HG03280 (cell line): Measurements from ENCODE around the gene HINT1.
"Not testable (repeated sequence)": the region's sequence is repeated elsewhere in the genome, so short reads cannot be mapped to it uniquely, and the experiment has no call there.

Experiments used
- ATAC-seq: cut with Tn5 transposase; IDR thresholded peaks from one replicate; pipeline ENCODE4 v1.9.1; 2021; ENCODE audit warnings: mild to moderate bottlenecking, moderate library complexity; ENCODE audit not compliant: unreplicated experiment

HINT1 gene

DNA sequence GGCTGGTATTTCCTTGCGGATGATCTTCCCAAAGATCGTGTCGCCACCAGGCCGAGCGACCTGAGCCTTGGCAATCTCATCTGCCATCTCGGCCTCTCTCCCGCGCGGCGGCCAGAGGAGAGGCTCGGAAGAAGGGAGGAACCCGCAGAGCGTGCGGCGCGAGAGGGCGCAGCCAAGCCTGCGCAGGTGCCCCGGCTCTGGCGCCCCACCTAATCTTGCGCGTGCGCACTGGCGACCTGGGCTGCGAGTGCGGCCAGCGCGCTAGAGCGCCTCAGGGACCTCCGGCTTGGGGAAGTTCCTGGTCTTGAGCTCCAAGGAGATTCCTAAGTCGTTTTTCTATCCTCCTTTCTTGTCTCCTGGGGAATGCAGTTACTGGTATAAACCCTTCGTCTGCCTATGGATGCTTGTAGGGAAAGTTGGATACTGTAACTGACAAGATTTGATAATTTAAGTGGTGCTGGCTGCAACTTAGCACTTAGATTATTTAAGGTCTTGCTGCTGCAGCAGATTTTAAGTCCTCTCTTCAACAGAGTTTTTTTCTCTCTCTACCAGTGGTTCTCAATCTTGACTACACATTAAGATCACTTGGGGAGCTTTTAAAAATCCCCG, at the start of gene HINT1:
HINT1 (minus strand) TSS at position 138 of the 609 bp plus-strand sequence; CDS start at position 87, 51 bp downstream.
- peak; percentile 80 for ATAC-seq

- ATAC-seq: no peak
Measured at GRCh38 chr5:131214609-131215227, 49.7 kb upstream of the HINT1 start.

DNA sequence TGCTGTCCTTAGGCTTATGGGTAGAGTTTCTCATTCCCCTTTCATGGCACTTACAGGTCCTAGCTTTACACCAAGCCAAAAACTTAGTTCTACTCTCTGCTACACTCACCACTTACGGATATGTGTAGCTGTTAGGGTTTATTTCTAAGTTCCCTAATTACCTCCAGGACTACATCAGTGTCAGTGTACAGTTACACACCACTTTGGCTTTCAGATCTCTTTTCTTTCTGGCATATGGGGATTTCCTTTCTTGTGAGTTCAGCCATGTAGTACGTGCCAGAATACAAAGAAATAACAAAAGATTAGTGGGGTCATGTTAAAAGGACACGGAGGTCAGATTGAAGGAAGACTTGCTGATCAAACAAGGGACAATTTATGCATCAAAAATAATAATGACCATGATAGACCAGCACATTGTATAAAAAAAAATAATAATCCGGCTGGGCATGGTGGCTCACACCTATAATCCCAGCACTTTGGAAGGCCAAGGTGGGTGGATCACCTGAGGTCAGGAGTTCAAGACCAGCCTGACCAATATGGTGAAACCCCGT, 47.5 kb upstream of the HINT1 start:
- no peak for ATAC-seq

GRCh38 chr5:131211669-131212068, 46.6 kb upstream of the HINT1 start:
- no peak for ATAC-seq

- no peak for ATAC-seq
Measured at GRCh38 chr5:131210151-131210510, 45.1 kb upstream of the HINT1 start.

DNA sequence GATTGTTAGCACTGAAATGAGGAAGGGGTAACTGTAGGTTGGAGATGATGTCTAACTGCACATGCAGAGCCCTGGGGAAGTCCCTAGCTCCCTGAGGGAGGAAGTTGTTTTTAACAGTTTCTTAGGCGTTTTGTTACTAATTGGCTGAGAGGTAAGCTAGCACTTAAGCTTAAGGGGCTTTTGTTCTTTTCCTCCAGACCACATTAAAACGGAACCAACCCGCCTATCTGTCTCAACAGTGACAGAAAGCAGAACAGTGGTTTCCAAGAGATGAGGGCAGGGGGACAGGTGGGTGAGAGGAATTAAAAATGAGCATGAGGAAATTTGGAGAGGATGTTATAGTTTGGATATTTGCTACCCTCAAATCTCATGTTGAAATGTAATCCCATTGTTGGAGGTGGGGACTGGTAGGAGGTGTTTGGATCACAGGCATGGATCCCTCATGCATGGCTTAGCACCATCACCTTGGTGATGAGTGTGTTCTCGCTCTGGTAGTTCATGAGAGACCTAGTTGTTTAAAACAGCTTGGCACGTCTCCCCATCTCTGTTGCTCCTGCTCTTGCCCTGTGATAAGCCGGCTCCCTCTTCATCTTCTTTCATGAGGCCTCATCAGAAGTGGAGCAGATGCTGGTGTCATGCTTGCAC, 44.6 kb upstream of the HINT1 start:
- peak; percentile 81 for ATAC-seq

DNA sequence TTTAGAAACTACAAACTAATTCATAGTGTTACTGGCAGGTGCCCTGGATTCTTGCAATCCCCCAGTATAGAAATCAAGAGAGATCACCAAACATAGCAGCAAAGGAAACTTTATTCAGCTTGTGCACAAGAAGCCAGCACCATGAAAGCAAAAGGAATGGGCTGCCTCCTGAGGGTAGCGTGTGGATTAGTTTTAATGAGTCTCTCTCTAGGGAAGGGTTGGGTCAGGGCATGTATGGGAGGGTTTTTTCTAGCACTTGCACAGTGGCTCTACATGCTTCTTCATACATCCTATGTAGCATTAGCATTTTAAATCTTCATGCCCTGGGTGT, 44.1 kb upstream of the HINT1 start:
- ATAC-seq: no peak

GRCh38 chr5:131206772-131207171, 41.7 kb upstream of the HINT1 start:
- ATAC-seq: no peak

GRCh38 chr5:131206061-131206460, 41.0 kb upstream of the HINT1 start:
- ATAC-seq: no peak

- ATAC-seq: no peak
Measured at GRCh38 chr5:131204964-131205363, 39.9 kb upstream of the HINT1 start.

DNA sequence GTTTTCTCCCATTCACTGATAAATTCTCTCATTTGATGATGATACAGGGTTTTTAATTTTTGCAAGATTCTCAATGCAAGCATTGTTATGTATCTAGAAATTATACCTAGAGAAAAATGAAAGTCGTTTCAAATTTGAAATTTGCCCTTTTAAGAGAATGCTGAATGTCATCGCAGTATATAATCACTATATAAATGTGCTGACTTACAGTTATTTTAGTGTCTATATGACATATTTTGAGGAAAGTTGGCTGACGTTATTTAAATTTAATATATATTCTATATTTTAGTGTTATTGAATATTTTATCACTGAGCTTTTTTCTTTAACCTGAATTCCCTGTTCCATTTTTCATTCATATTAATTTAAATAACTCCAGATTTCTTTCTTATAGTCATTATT, 35.5 kb upstream of the HINT1 start:
- ATAC-seq: no peak

DNA sequence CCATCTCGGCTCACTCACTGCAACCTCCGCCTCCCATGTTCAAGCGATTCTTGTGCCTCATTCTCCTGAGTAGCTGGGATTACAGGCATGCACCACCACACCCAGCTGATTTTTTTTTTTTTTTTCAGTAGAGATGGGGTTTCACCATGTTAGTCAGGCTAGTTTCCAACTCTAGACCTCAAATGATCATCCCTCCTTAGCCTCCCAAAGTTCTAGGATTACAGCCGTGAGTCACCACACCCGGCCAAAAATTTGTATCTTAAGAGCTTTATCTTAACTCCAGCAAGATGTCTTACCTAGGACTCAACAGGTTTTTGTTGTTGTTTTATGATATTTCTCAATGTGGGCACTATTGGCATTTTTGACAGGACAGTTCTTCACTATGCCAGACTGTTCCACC, 33.6 kb upstream of the HINT1 start:
- no peak for ATAC-seq

- no peak for ATAC-seq
Measured at GRCh38 chr5:131196331-131196730, 31.3 kb upstream of the HINT1 start.

DNA sequence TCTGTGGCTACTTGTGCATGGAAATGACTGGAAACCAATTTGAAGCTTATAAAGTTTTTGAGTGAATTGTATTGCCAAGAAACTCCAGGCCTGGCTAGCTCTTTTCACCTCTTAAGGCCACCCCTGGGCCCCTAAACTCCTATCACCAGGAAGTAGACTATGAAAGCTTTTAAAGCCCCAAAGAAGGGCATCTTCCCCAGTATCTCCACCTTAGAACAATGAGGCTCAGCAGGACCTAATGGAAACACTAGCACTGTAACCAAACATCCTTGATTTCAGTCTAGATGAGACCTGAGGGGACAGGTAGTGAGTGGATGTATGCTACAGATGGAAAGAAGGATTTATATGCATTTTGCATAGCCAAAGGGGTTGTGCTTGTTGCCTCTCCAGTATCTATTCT, 30.6 kb upstream of the HINT1 start:
- ATAC-seq: no peak

DNA sequence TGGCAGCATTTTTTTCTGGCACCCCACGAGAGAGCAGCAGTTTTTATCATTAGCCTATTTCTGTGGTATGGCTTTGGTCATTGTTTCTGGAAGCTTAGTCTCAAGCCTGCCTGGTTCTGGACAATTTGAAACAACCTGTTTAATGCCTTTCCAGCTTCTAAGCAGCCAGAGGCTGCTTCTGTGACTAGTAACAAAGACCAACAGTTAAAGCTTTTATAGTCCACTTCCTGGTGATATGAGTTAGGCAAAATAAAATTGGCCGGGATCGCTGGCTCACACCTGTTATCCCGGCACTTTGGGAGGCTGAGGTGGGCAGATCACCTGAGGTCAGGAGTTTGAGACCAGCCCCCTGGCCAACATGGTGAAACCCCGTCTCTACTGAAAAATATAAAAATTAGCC, 29.7 kb upstream of the HINT1 start:
- ATAC-seq: no peak

DNA sequence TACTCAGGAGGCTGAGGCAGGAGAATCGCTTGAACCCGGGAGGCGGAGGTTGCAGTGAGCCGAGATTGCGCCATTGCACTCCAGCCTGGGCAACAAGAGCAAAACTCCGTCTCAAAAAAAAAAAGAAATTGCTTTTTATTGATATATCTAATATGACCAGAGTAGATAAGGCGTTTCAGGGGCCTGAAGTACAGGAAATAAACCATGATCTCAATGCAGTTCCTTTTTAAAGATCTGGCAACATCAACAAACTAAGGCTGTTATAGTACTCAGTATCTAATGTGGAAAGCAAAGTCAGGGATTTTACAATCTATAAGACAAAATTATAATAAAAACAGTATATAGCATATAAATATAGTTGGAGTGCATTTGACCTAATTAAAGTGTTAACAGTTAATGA, 28.8 kb upstream of the HINT1 start:
- ATAC-seq: not testable (repeated sequence)

- ATAC-seq: no peak
Measured at GRCh38 chr5:131193106-131193505, 28.1 kb upstream of the HINT1 start.

- no peak for ATAC-seq
Measured at GRCh38 chr5:131186561-131187256, 21.7 kb upstream of the HINT1 start.

DNA sequence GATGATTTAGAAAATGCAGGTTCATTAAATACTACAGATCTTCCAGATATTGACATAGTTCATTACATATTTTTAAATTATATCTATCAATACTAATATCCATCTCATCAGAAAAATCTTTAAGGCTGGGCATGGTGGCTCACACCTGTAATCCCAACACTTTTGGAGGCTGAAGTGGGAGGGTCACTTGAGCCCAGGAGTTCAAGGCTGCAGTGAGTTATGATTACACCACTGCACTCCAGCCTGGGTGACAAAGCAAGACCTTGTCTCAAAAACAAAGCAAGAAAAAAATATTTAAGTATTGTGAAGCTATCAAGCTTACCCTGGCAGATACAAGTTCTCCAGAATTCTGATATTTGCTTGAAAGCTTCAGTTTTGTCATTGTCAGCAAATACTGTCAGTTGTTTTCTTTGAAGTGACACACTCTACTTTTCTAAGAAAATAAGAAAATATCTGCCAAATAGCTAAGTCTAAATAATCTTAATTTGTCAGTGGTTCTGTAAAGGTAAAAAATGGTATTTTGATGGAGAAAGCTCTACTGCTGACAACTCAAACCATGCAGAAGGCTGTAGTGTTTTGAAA, 20.6 kb upstream of the HINT1 start:
- ATAC-seq: no peak

- no peak for ATAC-seq
Measured at GRCh38 chr5:131182839-131183238, 17.8 kb upstream of the HINT1 start.

DNA sequence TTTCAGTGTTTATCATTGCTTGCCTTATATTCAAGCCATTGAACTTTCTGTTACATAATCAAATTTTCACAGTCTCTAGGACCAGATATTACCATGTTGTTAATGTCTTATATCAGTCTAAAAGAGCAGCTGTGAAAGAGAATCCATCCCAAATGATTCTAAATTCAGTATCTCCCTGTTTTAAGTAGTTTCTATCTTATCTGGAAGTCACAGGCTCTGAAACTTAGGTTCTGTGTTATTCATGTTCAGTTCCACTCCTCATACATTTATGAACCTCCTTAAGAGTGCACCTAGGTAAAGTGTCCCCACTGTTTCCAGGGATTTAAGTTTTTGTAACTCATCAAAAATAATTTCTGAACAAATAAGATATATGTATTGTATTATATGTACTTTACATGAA, 15.4 kb upstream of the HINT1 start:
- ATAC-seq: no peak
